Ovary (tissue), 3 donors: ENCODE data around the gene CPED1.

Experiments used
- POLR2A ChIP-seq: fragments of 450-650 bp; IDR thresholded peaks from one replicate; pipeline ENCODE4 v1.6.1; 2017; ENCODE audit warnings: antibody characterized with exemption, mild to moderate bottlenecking, moderate library complexity
- TF ChIP-seq, protein P1 (sequence below), 3 donors: fragments of 450-650 bp in 2 of 3; fragments of 200-600 bp in 1 of 3; IDR thresholded peaks; one replicate each; pipeline versions ENCODE4 v1.5.1 to v1.8.0; 2016 to 2022; ENCODE audit warnings: antibody characterized with exemption in 3 of 3, mild to moderate bottlenecking in 1 of 3
- donor health status: DM: no; HTN: no; CAD: no.

DNA sequence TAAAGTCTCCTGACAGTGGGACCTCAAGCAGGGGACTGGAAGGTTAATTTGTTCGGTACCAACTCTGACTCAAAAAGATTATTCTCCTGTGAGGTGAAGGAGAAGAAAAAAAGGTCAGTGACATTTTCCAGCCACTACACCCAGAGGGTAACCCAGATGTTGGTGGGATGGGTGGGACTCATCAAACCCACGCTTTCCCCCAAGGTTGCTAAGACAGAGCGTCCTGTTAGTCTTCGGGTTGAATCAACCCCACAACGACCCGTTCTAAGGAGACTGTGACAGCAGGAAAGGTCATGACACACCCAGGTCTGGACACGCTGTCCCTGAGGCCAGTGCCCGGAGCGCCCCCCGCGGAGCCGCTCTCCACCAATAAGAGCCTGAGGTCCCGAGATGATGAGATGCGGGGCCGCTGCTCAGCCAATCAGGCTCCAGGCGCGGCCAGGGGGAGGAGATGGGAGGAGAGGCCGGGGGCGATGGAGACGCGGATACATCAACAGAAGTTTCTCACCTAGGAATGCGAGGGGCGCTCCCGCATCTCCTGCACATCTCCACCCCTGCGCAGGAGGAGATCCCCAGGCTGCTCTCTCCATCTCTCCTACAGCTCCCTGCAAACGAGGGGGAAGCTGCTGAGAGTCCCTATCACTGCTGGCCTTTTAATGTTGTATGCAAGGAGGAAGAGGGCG is 340.1 kb downstream of the CPED1 start, which contains the start of gene WNT16:
- TF ChIP-seq POLR2A, result no peak
- TF ChIP-seq, protein P1, sequence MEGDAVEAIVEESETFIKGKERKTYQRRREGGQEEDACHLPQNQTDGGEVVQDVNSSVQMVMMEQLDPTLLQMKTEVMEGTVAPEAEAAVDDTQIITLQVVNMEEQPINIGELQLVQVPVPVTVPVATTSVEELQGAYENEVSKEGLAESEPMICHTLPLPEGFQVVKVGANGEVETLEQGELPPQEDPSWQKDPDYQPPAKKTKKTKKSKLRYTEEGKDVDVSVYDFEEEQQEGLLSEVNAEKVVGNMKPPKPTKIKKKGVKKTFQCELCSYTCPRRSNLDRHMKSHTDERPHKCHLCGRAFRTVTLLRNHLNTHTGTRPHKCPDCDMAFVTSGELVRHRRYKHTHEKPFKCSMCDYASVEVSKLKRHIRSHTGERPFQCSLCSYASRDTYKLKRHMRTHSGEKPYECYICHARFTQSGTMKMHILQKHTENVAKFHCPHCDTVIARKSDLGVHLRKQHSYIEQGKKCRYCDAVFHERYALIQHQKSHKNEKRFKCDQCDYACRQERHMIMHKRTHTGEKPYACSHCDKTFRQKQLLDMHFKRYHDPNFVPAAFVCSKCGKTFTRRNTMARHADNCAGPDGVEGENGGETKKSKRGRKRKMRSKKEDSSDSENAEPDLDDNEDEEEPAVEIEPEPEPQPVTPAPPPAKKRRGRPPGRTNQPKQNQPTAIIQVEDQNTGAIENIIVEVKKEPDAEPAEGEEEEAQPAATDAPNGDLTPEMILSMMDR (IDR thresholded peaks at IDR 0.05), result no peak
